Uterus (tissue), 2 donors: ENCODE data around the gene HSPG2.
"Not testable (repeated sequence)": the region's sequence is repeated elsewhere in the genome, so short reads cannot be mapped to it uniquely, and the experiment has no call there.

Source experiments
- POLR2A ChIP-seq, 2 donors: fragments of 450-650 bp; IDR thresholded peaks; one replicate each; pipeline ENCODE4 v1.6.1; 2016; ENCODE audit warnings: antibody characterized with exemption in 2 of 2, mild to moderate bottlenecking in 1 of 2, moderate library complexity in 1 of 2
- TF ChIP-seq, protein P1 (sequence below), 4 experiments: fragments of 200-600 bp in 2 of 4; fragments of 450-650 bp in 2 of 4; sonication (generic) in 2 of 4; IDR thresholded peaks; one replicate each; pipeline ENCODE4 v1.5.1; 2016 to 2019; ENCODE audit warnings: antibody characterized with exemption in 4 of 4, mild to moderate bottlenecking in 2 of 4, moderate library complexity in 1 of 4

DNA sequence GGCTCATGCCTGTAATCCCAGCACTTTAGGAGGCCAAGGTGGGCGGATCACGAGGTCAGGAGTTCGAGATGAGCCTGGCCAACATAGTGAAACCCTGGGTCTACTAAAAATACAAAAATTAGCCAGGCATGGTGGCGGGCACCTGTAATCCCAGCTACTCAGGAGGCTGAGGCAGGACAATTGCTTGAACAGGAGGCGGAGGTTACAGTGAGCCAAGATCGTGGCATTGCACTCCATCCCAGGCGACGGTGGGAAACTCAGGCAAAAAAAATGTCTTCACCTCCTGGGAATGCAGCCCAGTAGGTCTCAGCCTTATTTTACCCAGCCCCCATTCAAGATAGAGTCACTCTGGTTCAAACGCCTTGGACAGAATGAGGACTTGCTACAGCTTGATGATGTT is 151.3 kb downstream of the HSPG2 start:
- TF ChIP-seq, protein P1, sequence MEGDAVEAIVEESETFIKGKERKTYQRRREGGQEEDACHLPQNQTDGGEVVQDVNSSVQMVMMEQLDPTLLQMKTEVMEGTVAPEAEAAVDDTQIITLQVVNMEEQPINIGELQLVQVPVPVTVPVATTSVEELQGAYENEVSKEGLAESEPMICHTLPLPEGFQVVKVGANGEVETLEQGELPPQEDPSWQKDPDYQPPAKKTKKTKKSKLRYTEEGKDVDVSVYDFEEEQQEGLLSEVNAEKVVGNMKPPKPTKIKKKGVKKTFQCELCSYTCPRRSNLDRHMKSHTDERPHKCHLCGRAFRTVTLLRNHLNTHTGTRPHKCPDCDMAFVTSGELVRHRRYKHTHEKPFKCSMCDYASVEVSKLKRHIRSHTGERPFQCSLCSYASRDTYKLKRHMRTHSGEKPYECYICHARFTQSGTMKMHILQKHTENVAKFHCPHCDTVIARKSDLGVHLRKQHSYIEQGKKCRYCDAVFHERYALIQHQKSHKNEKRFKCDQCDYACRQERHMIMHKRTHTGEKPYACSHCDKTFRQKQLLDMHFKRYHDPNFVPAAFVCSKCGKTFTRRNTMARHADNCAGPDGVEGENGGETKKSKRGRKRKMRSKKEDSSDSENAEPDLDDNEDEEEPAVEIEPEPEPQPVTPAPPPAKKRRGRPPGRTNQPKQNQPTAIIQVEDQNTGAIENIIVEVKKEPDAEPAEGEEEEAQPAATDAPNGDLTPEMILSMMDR (IDR thresholded peaks at IDR 0.05) = not testable (repeated sequence)
- not testable (repeated sequence) for TF ChIP-seq POLR2A (IDR thresholded peaks at IDR 0.05)
